ENCODE data around the gene DGKK.
A peak's percentile ranks its signal among the peaks of the same experiment; 100 is the strongest.

- TF ChIP-seq CTCF (optimal IDR thresholded peaks at IDR 0.05 in 1 of 3, IDR thresholded peaks at IDR 0.05 in 1 of 3, conservative IDR thresholded peaks at IDR 0.05 in 1 of 3; ENCODE audit: extremely low read depth in 1 of 3, insufficient read depth in 2 of 3, low read length in 3 of 3) (no peak), EZH2 (IDR thresholded peaks at IDR 0.05; ENCODE audit: low read length) (peak; percentile 58)
Observed at GRCh38 chrX:50470103-50471031, at the start of gene DGKK.
